ENCODE measurements around the gene COMMD8.

The COMMD8 gene

DNA sequence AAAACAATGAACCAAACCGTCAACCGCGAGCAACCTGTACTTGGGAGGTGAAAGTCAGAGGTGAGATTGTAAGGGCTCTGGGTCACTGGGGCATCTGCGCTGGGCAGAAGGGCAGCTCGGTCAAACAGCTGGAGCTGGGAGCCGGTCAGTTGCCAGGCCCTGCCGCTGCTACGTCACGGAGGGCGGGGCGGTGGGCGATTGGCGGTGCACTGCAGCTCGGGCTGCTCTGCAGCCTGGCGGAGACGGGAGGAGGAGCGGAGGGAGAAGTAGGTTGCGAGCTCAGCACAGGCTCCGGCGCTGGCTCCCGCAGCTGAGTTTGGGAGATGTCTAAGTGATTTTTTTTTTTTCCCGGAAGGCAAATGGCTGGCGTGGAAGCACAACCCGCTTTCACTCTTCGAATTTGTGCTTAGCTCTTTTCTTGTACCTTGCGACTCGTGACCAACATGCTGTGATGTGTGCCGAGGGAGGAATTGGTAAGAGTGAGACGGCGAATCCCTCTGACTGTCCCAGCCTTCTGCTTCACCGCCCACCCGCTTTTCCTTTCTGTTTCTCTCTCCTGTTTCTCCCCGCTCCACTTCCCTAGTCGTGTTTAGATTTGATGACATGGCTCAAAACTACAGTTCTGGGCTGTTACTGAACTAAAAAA is 21.7 kb upstream of the COMMD8 start, which contains the start of gene ATP10D:
ATP10D (plus strand) TSS at position 229 of the 646 bp plus-strand sequence. CDS start 27,266 bp downstream, outside the sequence.
- no peaks in the 10 kb centered on the region for H3K4me1 ChIP-seq (ENCODE audit: insufficient read depth, low read length)
- peak within 1 kb of the TSS; percentile 99 for H3K9ac ChIP-seq (ENCODE audit: low read depth, low read length)
- H3K36me3 ChIP-seq (ENCODE audit: insufficient read depth, low read length): no peaks in the 10 kb centered on the region
- H3K9me3 ChIP-seq (ENCODE audit: control insufficient read depth, insufficient read depth, low read length): peaks cover 3% of the 10 kb centered on the region

DNA sequence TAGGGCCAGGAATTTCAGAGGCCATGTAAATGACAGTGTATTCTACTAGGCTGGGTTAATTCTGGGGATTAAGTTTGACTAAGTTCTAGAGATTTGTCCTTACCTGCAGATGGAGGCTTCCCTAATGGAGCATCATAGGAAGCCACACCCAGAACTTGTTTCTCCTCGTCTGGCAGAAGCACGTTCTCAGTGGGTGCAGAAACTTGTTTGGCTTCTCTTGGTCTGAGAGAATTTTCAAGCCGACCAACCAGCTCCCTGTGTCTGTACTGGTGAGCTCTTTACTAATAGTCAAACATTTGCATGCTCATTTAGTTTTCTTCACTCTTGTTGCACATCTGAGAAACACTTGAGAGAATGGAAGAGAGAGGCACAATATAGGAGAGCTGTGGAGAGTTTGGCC is 20.7 kb upstream of the COMMD8 start:
- Histone ChIP-seq H3K36me3 (ENCODE audit: insufficient read depth, low read length) (no peaks in the 10 kb centered on the region), H3K9ac (ENCODE audit: low read depth, low read length) (no peak overlapping the region), H3K4me1 (ENCODE audit: insufficient read depth, low read length) (no peaks in the 10 kb centered on the region), H3K9me3 (ENCODE audit: control insufficient read depth, insufficient read depth, low read length) (peaks cover 3% of the 10 kb centered on the region)

DNA sequence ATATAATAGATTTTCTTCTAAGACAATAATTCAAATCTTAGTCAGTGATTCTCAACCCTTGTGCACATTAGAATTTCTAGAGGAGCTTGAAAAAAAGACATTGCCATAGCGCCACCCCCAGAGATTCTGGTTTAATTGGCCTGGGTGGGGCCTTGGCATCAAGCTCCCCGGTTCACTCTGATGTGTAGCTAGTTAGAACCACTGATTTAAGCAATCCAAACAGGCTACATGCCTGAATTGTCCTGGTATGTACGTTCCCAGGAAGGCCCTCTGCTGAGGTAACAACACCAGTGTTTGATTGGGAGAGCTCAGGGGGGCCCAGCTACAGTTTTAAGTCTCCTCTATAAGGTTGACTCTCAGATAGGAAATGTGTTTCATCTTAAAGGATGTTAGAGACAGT is 20.2 kb upstream of the COMMD8 start:
- H3K9ac ChIP-seq (ENCODE audit: low read depth, low read length): no peak overlapping the region
- peaks cover 3% of the 10 kb centered on the region for H3K9me3 ChIP-seq (ENCODE audit: control insufficient read depth, insufficient read depth, low read length)
- H3K36me3 ChIP-seq (ENCODE audit: insufficient read depth, low read length): no peaks in the 10 kb centered on the region
- H3K4me1 ChIP-seq (ENCODE audit: insufficient read depth, low read length): no peaks in the 10 kb centered on the region

DNA sequence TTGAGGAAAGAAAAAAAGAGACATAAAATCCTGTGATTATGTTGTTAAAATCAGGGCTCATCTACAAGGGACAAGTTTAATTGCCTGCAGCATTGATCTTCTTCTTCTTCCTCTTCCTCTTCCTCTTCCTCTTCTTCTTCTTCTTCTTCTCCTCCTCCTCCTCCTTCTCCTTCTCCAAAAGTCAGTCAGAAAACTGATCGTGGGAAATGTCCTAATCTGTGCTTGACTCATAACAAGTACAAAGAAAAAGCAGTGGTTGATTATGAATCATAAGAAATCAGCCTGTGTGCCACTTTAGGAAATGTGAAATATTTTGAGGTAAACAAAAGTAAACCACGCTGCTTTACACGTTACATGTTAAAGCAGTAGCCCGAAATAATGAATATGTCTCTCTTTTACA is 18.8 kb upstream of the COMMD8 start:
- Histone ChIP-seq H3K9me3 (ENCODE audit: control insufficient read depth, insufficient read depth, low read length) (no peaks in the 10 kb centered on the region), H3K36me3 (ENCODE audit: insufficient read depth, low read length) (no peaks in the 10 kb centered on the region), H3K9ac (ENCODE audit: low read depth, low read length) (no peak overlapping the region), H3K4me1 (ENCODE audit: insufficient read depth, low read length) (no peaks in the 10 kb centered on the region)

DNA sequence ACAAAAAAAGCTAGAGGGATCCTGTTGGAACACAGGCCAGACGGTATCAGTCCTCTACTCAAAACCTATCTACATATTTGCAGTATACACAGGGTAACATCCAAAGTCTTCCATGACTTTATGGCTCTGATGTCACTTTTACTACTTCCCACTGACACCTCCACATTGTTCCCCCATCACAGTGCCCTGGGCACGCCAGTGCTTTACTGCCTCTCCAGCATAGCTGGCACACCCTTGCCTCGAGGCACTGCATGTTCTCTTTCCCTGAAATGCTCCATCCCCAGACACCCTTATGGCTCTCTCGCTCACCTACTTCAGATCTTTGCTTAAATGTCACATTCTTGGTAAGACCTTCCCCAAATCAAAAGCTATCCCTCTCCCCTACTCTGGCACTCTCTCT is 15.3 kb upstream of the COMMD8 start:
- H3K9ac ChIP-seq (ENCODE audit: low read depth, low read length): no peak overlapping the region
- no peaks in the 10 kb centered on the region for H3K9me3 ChIP-seq (ENCODE audit: control insufficient read depth, insufficient read depth, low read length)
- no peaks in the 10 kb centered on the region for H3K4me1 ChIP-seq (ENCODE audit: insufficient read depth, low read length)
- no peaks in the 10 kb centered on the region for H3K36me3 ChIP-seq (ENCODE audit: insufficient read depth, low read length)

DNA sequence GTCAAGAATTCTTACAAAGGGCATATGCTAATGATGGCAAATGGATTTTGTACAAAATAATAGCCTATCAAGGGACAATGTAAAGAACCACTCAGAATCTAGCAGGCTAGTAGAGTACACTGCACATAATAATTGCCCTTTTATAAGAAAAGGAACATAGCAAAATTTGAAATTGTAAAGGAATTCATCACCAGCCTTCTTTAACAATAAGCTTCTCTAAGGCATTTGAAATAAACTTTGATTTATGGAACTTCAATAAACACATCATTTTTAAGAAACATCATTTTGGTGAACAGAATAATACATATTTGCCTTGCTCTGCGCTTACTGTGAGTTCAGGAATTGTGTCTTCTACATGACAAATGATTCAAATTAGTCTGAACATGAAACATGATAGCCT is 11.9 kb upstream of the COMMD8 start:
- Histone ChIP-seq H3K4me1 (ENCODE audit: insufficient read depth, low read length) (no peaks in the 10 kb centered on the region), H3K36me3 (ENCODE audit: insufficient read depth, low read length) (no peaks in the 10 kb centered on the region), H3K9ac (ENCODE audit: low read depth, low read length) (no peak overlapping the region), H3K9me3 (ENCODE audit: control insufficient read depth, insufficient read depth, low read length) (no peaks in the 10 kb centered on the region)

DNA sequence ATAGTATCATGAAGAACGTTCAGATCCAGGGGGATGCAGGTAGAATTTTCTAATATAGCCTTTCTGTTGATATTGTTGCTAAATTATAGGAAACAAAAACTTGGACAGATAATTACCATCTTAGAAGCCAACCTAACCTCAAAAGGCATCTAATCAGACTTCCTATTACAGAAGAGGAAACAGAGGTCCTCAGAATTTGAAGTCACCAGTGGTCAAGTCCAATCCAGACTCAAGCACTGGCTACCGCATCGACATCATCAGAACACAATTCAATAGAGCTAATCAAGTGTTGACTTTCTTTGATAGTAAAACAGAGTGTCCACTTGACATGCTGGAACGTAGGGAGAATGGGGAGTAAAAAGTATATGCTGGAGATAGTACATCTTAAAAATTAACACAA is 11.3 kb upstream of the COMMD8 start:
- H3K9ac ChIP-seq (ENCODE audit: low read depth, low read length): no peak overlapping the region
- no peaks in the 10 kb centered on the region for H3K36me3 ChIP-seq (ENCODE audit: insufficient read depth, low read length)
- H3K4me1 ChIP-seq (ENCODE audit: insufficient read depth, low read length): no peaks in the 10 kb centered on the region
- H3K9me3 ChIP-seq (ENCODE audit: control insufficient read depth, insufficient read depth, low read length): no peaks in the 10 kb centered on the region

DNA sequence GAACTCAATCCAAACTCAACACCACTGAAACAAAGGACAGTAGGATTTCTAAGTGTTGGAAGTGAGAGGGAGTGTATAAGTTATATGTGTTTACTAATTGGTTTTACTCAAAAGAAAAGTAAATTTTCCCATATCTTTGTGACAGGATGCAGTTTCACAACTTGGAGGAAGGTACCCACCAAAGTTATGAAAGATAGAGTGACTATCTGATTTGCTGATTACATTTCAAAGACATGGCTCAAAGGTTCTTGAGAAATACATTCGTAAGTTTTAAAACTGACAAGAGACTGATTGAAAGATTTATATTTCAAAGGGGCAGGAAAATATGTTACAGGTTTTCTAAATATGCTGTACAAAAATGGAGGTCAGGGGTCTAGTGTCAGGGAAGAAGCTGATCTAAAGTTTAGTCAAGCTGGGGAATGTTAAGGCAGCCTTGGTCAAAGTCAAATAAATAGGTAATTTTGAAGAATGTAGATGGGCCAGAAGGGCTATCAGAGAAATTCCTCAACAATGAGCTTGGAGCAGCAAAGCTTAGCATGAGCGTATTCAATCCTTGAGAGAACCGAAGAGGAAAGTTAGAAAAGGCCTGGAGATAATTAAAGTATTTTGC is 9.7 kb upstream of the COMMD8 start:
- no peaks in the 10 kb centered on the region for H3K4me1 ChIP-seq (ENCODE audit: insufficient read depth, low read length)
- H3K36me3 ChIP-seq (ENCODE audit: insufficient read depth, low read length): no peaks in the 10 kb centered on the region
- H3K9me3 ChIP-seq (ENCODE audit: control insufficient read depth, insufficient read depth, low read length): no peaks in the 10 kb centered on the region
- H3K9ac ChIP-seq (ENCODE audit: low read depth, low read length): no peak overlapping the region

DNA sequence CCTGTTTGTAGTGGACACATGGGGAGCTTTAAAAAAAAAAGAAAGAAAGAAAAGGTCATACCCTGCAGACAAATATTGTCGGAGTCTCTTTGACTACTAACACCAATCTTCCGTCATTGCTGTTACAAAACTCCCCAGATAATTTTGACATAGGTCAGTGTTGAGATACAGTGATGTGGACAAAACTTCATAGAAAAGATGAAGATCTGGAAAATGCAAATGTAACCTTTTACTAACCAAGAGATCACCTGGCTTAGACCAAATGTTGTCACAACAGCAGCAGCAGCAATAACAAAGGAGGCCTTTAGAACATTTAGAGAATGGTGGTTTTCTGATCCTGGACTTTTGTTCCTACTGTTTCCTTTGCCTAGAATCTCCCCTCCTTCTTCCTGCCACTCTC is 8.1 kb upstream of the COMMD8 start:
- H3K9me3 ChIP-seq (ENCODE audit: control insufficient read depth, insufficient read depth, low read length): no peaks in the 10 kb centered on the region
- no peak overlapping the region for H3K9ac ChIP-seq (ENCODE audit: low read depth, low read length)
- no peaks in the 10 kb centered on the region for H3K4me1 ChIP-seq (ENCODE audit: insufficient read depth, low read length)
- H3K36me3 ChIP-seq (ENCODE audit: insufficient read depth, low read length): no peaks in the 10 kb centered on the region

DNA sequence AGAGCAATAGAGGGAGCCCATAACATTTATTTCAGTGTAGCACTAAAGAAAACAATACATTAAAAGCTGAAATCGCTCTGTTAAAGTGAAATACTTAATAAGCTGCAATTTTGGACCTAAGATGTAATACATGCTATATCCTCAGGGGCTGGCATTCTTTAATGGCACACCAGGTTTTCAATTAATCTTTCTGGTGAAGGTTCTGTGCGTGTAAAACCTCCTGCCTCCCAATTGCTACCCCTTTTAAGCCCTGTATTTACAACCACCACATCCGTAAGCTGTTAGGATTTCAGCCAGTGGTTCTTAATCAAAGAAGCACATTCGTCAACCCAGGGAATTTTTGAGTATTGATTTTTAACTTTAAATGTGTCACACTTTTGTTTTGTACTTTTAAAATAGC is 7.6 kb upstream of the COMMD8 start:
- Histone ChIP-seq H3K9ac (ENCODE audit: low read depth, low read length) (no peak overlapping the region), H3K36me3 (ENCODE audit: insufficient read depth, low read length) (no peaks in the 10 kb centered on the region), H3K9me3 (ENCODE audit: control insufficient read depth, insufficient read depth, low read length) (no peaks in the 10 kb centered on the region), H3K4me1 (ENCODE audit: insufficient read depth, low read length) (no peaks in the 10 kb centered on the region)

DNA sequence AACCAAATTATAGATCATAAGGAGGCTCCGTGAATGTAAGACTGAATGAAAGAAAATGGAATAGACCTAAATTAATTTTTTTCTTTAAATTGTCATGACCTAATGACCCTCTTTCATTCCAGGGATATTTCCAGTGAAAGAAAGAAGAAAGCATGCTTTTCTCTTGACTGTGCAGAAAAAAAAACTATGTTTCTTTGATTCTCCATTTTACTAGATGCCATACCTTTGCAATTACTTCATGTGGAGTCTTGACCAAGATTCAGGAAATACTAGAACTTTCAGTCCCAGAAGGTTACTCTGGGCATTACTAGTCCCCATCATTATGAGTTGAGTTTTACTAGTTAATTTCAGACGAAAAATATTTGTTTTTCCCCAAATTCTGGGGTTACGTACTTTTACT is 6.4 kb upstream of the COMMD8 start:
- Histone ChIP-seq H3K4me1 (ENCODE audit: insufficient read depth, low read length) (no peaks in the 10 kb centered on the region), H3K9ac (ENCODE audit: low read depth, low read length) (no peak overlapping the region), H3K36me3 (ENCODE audit: insufficient read depth, low read length) (no peaks in the 10 kb centered on the region), H3K9me3 (ENCODE audit: control insufficient read depth, insufficient read depth, low read length) (no peaks in the 10 kb centered on the region)

DNA sequence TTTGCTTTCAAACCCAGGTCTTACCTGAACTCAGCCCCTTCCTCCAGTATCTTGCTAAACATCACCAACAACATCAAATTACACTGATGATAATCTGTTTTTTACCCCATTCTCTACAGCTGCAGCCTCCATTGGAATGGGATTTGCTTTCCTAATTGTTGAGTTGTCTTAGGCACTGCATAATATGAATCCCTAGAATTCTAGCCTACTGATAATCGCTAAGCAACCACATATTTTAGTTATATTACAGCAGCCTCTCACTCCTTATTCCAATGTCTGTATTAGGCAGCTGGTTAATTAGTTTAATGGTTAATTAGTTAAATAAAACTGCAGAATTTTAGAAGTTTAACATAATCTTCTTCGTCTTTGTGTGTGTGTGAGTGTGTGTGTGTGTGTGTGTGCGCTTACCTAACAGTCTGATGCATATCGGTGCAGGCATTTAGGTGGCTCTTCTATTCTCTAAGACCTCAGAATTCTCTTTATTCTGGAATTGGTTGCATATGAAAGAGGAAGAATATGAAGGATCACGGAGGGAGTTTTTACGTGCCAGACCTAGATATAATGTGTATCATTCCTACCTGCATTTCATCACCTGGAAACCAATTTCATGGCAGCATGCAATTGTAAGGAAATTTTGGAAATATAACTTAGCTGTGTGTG is 5.3 kb upstream of the COMMD8 start:
- Histone ChIP-seq H3K9ac (ENCODE audit: low read depth, low read length) (no peak overlapping the region), H3K4me1 (ENCODE audit: insufficient read depth, low read length) (no peaks in the 10 kb centered on the region), H3K9me3 (ENCODE audit: control insufficient read depth, insufficient read depth, low read length) (no peaks in the 10 kb centered on the region), H3K36me3 (ENCODE audit: insufficient read depth, low read length) (no peaks in the 10 kb centered on the region)

DNA sequence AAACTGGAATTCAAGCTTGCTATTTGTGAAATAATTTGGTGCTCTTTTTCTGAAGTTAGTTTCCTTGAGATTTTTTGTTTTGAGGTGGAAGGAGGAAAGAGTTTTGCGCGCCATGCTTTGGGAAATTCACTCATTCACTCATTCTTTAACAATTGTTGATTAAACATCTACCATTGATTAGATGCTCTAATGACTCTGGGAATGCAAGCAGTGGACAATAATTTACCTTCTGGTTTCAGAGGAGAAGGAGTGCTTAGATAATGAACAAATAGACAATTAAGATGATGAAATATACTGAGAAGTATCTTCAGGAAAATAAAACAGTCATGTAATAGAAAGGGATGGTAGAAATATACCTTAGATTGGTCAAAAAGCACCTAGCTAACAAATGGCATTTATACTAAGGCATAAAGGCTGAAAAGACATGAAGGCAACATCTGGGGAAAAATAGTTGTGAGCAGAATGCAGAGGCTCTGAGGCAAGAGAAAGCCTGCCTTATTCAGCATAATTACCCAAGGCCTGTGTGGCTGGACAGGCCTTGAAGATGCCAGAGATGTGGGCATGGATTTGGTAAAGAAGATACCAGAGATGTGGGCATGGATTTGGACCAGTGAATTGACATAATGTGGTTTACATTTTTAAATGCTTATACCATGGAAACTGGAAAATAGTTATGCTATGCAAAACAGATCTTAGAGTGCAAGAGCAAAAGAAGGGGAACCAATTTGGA is 2.7 kb upstream of the COMMD8 start:
- H3K9ac ChIP-seq (ENCODE audit: low read depth, low read length): no peak overlapping the region
- no peaks in the 10 kb centered on the region for H3K9me3 ChIP-seq (ENCODE audit: control insufficient read depth, insufficient read depth, low read length)
- H3K36me3 ChIP-seq (ENCODE audit: insufficient read depth, low read length): no peaks in the 10 kb centered on the region
- no peaks in the 10 kb centered on the region for H3K4me1 ChIP-seq (ENCODE audit: insufficient read depth, low read length)

DNA sequence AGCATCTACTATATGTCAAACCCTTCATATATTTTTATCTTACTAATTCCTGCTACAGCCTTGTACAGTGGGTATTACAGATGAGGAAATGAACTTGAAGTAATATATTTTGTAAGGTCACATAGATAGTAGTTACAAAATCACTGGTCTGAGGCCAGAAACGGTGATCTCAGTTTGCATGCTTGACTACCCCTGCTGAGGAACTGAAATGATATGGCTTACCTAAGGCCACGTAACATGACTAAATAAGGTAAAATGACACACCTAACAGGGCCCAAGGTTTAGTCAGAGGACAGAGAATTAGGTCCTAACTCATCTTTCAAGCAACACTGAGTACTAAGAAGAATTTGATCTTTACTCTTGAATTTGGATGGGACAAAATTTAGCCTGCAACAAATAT is 1.5 kb upstream of the COMMD8 start:
- Histone ChIP-seq H3K36me3 (ENCODE audit: insufficient read depth, low read length) (no peaks in the 10 kb centered on the region), H3K9ac (ENCODE audit: low read depth, low read length) (no peak overlapping the region), H3K4me1 (ENCODE audit: insufficient read depth, low read length) (no peaks in the 10 kb centered on the region), H3K9me3 (ENCODE audit: control insufficient read depth, insufficient read depth, low read length) (no peaks in the 10 kb centered on the region)
